ENCODE measurements around the gene HSFX3.
"Not testable (repeated sequence)": the region's sequence is repeated elsewhere in the genome, so short reads cannot be mapped to it uniquely, and the experiment has no call there.

Gene HSFX3

DNA sequence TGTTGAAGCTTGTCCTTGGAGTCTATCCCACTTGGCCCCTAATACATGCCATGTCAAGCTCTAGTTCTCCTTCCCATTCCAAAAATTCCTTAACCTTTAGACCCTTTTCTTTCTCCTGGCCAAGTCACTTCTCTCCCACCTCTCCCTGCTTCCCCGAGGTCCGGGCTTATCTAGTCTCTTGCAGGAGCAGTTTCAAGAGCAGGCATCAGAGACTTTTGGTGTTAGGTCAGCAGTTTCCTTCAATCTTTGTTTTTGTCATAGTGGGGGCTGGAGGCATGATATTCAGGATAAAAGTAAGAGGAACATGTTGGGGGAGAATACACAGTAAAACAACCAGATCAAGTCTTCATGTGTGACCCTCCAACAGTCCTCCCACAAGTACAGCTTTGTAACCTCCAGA lies 33.1 kb downstream of the HSFX3 start:
- DNase-seq: no peak

GRCh38 chrX:149515954-149516602 lies 33.6 kb downstream of the HSFX3 start:
- peak; percentile 31 for DNase-seq

DNA sequence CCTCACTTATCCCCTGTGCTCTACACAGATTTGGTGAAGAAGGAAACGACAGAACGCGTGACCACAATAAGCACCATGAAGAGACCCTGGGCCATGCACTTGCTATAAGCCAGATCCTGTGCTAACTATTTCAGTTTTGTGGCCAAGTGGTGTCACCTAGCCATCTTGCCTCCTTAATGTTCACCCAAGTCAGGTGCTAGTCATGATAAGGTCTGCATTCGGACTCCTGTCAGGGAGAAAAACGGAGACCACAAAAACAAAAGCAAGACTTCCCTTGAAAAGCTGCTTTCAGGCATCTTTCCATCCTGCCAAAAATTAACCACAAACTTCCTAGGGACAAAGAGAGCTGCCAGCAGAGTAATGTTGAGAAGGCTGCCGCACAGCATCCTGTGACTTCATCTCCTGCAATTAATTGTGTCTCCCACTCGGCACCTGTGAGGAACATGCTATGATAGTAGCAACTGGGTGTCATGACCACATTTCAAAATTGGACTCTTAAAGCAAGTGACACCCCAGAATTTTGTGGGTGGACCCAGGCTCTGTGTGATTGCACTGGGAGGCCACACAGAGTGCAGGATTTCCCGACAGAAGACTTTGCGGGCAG lies 35.8 kb downstream of the HSFX3 start:
- DNase-seq: no peak

DNA sequence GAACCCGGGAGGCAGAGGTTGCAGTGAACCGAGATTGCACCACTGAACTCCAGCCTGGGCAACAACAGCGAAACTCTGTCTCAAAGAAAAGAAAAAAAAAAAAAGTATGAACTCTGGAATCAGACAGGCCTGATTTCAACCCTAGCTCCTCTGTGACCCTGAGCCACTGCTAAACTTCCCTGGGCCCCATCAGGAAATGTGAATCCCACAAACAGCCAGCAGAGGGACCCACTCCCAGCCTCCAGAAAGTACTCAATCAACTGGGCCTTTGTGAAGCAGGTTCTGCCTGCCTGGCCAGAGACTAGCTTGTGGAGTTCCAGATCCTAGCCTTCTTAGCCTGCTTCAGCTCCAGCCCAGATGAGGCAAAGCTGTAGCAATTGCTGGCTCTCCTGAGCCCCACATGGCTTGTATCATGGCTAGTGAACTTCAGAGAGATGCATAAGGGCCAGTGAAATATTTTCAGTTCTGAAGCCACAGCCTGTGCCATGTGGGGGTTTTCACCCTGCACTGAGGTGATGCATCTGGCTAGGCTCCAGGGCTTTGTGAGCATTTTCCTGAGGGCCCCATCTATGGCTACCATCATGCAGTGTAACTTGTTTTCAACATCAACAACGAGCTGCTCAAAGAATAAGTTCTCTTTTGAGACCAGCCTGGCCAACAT lies 37.4 kb downstream of the HSFX3 start:
- DNase-seq: peak; percentile 42

DNA sequence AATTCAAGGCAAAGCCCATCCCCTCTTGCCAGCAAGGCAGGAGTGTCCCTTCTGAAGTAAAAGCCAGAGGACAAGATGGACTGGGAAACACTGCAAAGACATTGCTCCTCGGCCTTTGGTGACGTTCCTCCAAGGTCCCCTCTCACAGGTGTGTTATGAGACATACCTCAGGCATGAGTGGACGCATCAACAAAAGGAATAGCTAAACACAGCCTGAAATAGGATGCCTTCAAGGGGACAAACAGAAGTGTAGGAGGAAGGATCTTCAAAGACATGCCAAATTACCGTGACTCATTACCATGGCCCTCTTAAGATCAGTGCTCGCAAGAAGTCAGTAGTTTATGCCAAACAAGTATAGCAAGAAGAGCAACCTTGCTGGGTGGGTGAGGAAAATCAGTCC lies 38.6 kb downstream of the HSFX3 start:
- DNase-seq: no peak

- DNase-seq: peak; percentile 15
These were observed 39.3 kb downstream of the HSFX3 start for GRCh38 chrX:149510386-149510785.

DNA sequence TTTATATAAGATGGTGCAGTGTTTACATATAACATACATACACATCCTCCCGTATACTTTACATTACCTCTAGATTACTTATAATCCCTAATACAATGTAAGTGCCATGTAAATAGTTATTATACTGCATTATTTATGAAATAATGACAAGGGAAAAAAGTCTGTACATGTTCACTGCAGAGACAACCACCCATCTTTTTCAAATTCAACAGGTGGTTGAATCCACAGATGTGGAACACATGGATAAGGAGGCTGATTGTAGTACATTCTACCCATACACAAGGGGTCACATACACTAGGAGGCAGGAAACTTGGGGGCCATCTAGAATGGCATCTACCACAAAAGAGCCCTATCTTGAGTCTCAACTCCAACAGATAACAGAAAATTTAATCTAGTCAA lies 41.3 kb downstream of the HSFX3 start:
- no peak for DNase-seq

DNA sequence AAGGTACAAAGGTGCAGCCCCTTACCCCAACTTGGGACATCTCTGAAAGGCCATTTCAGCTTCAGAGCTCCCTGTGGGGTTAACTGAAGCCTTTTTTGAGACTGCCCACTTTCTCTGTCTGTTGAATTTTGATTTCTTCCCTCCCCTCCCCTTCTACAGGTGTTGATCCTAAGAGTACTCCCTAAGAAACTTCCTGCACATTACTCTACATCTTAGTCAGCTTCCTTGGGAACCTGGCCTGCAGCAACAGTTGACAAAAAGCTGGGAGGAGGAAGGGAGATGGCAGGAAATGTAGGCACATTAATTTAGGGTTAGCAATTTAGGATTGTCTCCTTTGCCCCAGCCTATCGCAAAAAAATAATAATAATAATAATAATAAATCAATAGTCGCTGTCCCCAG lies 43.4 kb downstream of the HSFX3 start:
- no peak for DNase-seq

- no peak for DNase-seq
These were observed 44.1 kb downstream of the HSFX3 start for GRCh38 chrX:149505671-149506070.

GRCh38 chrX:149504915-149505651 lies 44.6 kb downstream of the HSFX3 start, which contains the start of gene IDS:
Gene IDS (minus strand): TSS chrX:149505306. CDS start chrX:149505137, 169 bp downstream.
- DNase-seq: peak; percentile 76

DNA sequence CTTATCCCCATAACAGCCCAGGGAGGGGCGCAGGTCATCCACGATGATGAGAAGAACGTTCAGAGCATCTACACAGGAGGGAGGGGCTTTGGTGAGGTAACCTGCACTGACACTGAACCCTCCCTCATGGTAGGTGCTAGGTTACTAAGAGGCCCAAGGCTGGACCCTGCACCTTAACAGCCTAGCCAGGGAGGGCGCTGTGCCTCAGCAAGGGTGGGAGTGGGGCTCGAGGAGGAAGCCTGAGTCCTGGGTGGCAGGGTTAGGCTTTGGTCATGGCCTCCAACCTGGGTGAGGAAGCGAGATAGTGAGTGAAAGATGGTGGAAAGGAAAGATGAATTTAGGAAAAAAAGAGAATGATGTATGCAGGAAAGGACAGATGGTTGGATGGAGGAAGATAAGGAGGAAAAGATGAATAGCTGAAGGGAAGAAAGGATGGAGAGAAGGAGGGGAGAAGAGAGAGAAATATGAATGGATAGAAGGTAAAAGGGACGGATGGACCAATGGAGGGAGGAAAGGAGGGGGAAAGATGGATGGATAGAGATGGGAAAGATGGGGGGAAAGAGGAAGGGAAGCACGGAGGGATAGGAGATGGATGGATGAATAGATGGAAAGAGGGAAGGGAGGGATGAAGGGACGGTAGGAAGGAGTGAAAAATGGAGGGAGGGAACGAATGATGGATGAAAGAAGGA lies 45.4 kb downstream of the HSFX3 start:
- DNase-seq: no peak

GRCh38 chrX:149503446-149503845 lies 46.3 kb downstream of the HSFX3 start:
- DNase-seq: peak; percentile 88

- not testable (repeated sequence) for DNase-seq
These were observed 46.8 kb downstream of the HSFX3 start for GRCh38 chrX:149502923-149503322.

DNA sequence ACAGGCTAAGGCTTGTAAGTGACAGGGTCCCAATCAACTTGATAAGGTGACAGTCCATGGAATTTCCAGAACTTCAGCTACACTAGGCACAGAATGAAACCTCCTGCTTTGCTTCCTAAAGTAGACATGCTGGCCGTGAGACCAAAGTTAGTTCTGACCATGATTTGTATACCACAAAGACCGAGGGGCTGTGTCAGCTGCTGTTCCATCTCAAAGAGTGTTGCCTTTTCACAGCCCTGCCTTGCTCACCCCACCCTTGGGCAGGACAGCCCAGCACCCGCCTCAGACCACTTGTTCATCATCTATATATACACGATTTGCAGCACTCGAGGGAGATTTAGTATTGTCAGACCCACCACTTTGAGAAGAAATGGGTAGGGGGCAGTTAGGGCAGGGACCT lies 50.0 kb downstream of the HSFX3 start:
- DNase-seq: no peak

- DNase-seq: no peak
These were observed 51.0 kb downstream of the HSFX3 start for GRCh38 chrX:149498767-149499166.

Measured in MV-4-11 (cell line).